Calu3 (cell line): ENCODE data around the gene CD6. TPM values are rescaled to one million over a fixed set of nuclear protein-coding genes. Genes with fewer than 3 reads are reported as not detected.
A peak's percentile ranks its signal among the peaks of the same experiment; 100 is the strongest.

Source experiments
- BruUV-seq: library from RNA; stranded (reverse); fragments of 400-500 nt; replicated peaks from 2 replicates; lab custom pipeline; 2021; lab: Mats Ljungman, UMichigan
- CTCF ChIA-PET: fragments of 300-600 bp; sonication (Branson Sonifier 250); formaldehyde crosslinking; loops from one replicate; lab custom pipeline; 2022; ENCODE audit warnings: antibody characterized with exemption; lab: Charles Lee
- DNase-seq: peaks from one replicate; pipeline ENCODE4 v3.0.0; 2022
- H3K27ac Mint-ChIP-seq: one replicate; pipeline ENCODE4 v1.8.0; 2022; ENCODE audit warnings: mixed read lengths; ENCODE audit not compliant: unreplicated experiment
- H3K27me3 Mint-ChIP-seq: one replicate; pipeline ENCODE4 v1.8.0; 2022; ENCODE audit warnings: mixed read lengths; ENCODE audit not compliant: unreplicated experiment
- H3K36me3 Mint-ChIP-seq: one replicate; pipeline ENCODE4 v1.8.0; 2022; ENCODE audit warnings: mild to moderate bottlenecking, moderate library complexity, mixed read lengths; ENCODE audit not compliant: insufficient read depth, unreplicated experiment
- H3K4me1 Mint-ChIP-seq: one replicate; pipeline ENCODE4 v1.8.0; 2022; ENCODE audit warnings: mild to moderate bottlenecking, low read depth, mixed read lengths; ENCODE audit not compliant: unreplicated experiment
- H3K4me3 Mint-ChIP-seq: one replicate; pipeline ENCODE4 v1.8.0; 2022; ENCODE audit warnings: mild to moderate bottlenecking, low read depth, moderate library complexity, mixed read lengths; ENCODE audit not compliant: unreplicated experiment
- H3K9me3 Mint-ChIP-seq: one replicate; pipeline ENCODE4 v1.8.0; 2022; ENCODE audit warnings: low read depth, mixed read lengths; ENCODE audit not compliant: unreplicated experiment
- intact Hi-C: fragments of 100-400 bp; cut with micrococcal nuclease; formaldehyde crosslinking; loops from one replicate; pipeline ENCODE4 v1.10.0; 2022; ENCODE audit not compliant: unreplicated experiment
- total RNA-seq: library from RNA; stranded (reverse); gene quantifications from 2 replicates; pipeline ENCODE4 v1.2.3, GENCODE V29; 2022
- TF ChIP-seq, protein P1 (sequence below): fragments of 200-600 bp; IDR thresholded peaks from one replicate; pipeline ENCODE4 v1.8.0; 2022; ENCODE audit warnings: antibody characterized with exemption; ENCODE audit not compliant: unreplicated experiment

The CD6 gene
- total RNA-seq, 1 experiment from 2014 or later, result 0.26 TPM

DNA sequence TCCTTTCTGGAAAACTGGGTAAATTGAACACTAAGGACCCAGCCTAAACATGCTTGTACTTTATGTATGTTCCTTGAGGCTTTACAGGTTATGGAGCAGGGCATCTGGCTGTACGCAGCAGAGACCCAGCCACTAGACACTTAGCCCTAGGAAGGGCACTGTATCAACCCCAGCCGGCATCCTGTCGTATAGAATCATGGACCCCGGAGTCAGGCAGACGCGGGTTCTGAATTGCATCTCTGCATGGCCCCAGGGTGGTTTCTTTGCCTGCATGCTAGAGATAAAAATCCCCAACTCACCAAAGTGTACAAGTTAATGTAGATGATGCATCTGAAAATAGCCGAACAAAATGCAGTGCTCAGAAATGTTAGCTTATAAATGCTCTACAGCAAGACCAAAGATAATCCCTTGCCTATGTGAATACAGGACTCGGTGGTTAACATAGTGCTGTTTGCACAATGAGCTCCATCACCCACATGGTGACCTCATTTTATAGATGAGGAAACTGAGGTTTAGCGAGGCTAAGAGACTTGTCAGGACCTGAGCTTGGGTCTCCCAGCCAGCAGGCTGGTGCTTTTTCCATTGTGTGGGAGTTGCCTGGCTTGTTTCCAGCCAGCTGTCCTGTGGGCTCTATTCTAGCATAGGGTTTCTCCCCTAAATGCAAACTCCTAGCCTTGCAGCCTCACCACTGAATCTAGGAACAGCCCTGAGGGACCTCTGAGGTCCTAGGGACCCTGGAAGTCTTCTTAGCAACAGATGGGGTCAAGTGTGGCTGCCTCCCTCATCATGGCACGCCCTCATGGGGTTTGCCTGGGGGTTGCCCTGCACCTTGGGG lies 7.3 kb downstream of the CD6 start:
- CTCF ChIA-PET, result no interaction called here
- H3K4me3 Mint-ChIP-seq, result no peak overlapping the region
- BruUV-seq, result no TSS peak
- no peak overlapping the region for H3K27ac Mint-ChIP-seq
- H3K9me3 Mint-ChIP-seq, result no peaks in the 10 kb centered on the region
- no peaks in the 10 kb centered on the region for H3K4me1 Mint-ChIP-seq
- intact Hi-C loops, result no loop called here
- peaks cover 6% of the 10 kb centered on the region for H3K36me3 Mint-ChIP-seq
- DNase-seq, result no peak
- peaks cover 9% of the 10 kb centered on the region for H3K27me3 Mint-ChIP-seq
- TF ChIP-seq, protein P1, sequence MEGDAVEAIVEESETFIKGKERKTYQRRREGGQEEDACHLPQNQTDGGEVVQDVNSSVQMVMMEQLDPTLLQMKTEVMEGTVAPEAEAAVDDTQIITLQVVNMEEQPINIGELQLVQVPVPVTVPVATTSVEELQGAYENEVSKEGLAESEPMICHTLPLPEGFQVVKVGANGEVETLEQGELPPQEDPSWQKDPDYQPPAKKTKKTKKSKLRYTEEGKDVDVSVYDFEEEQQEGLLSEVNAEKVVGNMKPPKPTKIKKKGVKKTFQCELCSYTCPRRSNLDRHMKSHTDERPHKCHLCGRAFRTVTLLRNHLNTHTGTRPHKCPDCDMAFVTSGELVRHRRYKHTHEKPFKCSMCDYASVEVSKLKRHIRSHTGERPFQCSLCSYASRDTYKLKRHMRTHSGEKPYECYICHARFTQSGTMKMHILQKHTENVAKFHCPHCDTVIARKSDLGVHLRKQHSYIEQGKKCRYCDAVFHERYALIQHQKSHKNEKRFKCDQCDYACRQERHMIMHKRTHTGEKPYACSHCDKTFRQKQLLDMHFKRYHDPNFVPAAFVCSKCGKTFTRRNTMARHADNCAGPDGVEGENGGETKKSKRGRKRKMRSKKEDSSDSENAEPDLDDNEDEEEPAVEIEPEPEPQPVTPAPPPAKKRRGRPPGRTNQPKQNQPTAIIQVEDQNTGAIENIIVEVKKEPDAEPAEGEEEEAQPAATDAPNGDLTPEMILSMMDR, result no peak

DNA sequence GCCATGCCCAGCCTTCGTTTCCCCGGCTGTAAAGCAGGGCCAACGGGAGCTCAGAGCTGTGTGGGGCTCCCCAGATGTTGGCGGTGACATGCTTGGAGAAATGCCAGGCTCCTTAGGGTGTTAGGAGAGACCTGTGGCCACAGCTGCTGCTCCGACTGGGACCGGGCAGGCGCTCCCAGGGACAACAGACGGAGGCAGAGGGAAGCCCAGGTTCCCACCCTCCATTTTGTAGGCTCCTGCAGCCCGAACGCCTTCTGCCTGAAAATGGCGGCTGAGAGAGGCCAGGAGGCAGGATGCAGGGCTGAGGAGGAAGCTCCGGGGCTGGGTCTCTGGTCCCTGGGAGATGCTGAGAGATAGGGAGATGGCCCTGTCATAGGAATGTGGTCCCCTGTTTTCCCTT lies 10.0 kb downstream of the CD6 start:
- intact Hi-C loops, result no loop called here
- TF ChIP-seq, protein P1, result no peak
- no peak overlapping the region for H3K27ac Mint-ChIP-seq
- no TSS peak for BruUV-seq
- no peak for DNase-seq
- peaks cover 10% of the 10 kb centered on the region for H3K4me1 Mint-ChIP-seq
- peaks cover 6% of the 10 kb centered on the region for H3K36me3 Mint-ChIP-seq
- CTCF ChIA-PET, result no interaction called here
- no peaks in the 10 kb centered on the region for H3K9me3 Mint-ChIP-seq
- peaks cover 13% of the 10 kb centered on the region for H3K27me3 Mint-ChIP-seq
- no peak overlapping the region for H3K4me3 Mint-ChIP-seq

DNA sequence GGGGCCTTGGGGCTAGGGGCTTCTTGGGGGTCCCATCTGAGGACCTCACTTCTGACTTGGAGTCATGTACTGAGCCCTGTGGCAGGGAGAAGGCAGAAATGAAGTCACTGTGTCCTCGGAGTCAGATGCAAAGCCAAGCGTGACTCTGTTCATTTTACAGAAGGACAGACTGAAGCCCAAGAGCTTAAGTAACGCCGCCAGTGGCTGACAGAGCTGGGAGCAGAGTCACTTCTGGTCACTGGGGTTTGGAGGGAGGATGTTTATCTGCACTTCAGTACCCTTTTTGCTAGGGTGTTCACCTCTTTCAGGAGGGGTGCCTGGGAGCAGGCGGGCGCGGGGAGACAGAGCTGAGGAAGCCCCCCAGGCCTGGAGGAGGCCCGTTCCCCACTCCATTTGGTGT lies 10.7 kb downstream of the CD6 start:
- peaks cover 15% of the 10 kb centered on the region for H3K4me1 Mint-ChIP-seq
- BruUV-seq, result no TSS peak
- H3K27me3 Mint-ChIP-seq, result peaks cover 13% of the 10 kb centered on the region
- intact Hi-C loops, result no loop called here
- H3K36me3 Mint-ChIP-seq, result peaks cover 6% of the 10 kb centered on the region
- CTCF ChIA-PET, result no interaction called here
- no peak overlapping the region for H3K4me3 Mint-ChIP-seq
- no peaks in the 10 kb centered on the region for H3K9me3 Mint-ChIP-seq
- H3K27ac Mint-ChIP-seq, result no peak overlapping the region
- TF ChIP-seq, protein P1, result no peak
- DNase-seq, result no peak

DNA sequence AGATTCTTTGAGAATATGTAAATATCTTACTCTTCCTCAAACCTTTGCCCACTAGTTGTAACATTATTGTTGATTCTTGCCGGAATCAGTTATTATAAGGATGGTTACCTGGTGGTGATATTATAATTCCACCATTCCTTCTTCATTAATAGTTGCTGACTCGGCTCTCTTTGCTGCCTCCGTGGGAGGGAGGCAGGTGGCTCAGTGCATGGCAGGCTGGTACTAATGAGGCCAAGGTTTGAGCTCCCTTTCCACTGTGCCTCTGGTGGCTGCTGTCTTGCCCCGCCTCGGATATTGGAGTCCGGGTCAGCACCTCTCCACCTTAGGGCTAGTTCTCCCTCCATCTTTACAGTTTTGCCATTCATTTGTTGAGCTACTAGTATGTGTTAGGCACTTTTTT lies 12.7 kb downstream of the CD6 start:
- Mint-ChIP-seq H3K27me3 (peaks cover 13% of the 10 kb centered on the region), H3K36me3 (peaks cover 6% of the 10 kb centered on the region), H3K27ac (peak overlapping the region; percentile 45), H3K9me3 (no peaks in the 10 kb centered on the region), H3K4me1 (peaks cover 15% of the 10 kb centered on the region), H3K4me3 (no peak overlapping the region)
- DNase-seq, result no peak
- intact Hi-C loops, result no loop called here
- CTCF ChIA-PET, result no interaction called here
- TF ChIP-seq, protein P1, result no peak
- no TSS peak for BruUV-seq
